ENCODE measurements around the gene SNAI3. TPM values are rescaled to one million over a fixed set of nuclear protein-coding genes. Genes with fewer than 3 reads are reported as not detected.

Gene SNAI3
- total and polyA plus RNA-seq, 2 of the 4 experiments (the other 2 are of a cell fraction): 0.21 TPM; not detected in 1

- Histone ChIP-seq H3K9me1 (ENCODE audit: insufficient read depth, low read length) (no peaks in the 10 kb centered on the region), H3K9me3 (ENCODE audit: control insufficient read depth, insufficient read depth, low read length) (no peaks in the 10 kb centered on the region), H3K4me3 (ENCODE audit: insufficient read depth, low read depth, low read length) (no peak overlapping the region), H3K4ac (ENCODE audit: low read depth, low read length) (no peak overlapping the region), H3K36me3 (ENCODE audit: control insufficient read depth, insufficient read depth, low read length) (peaks cover 3% of the 10 kb centered on the region), H2BK5ac (ENCODE audit: low read depth, low read length, poor library complexity, severe bottlenecking) (no peak overlapping the region), H3K9ac (ENCODE audit: low read depth, low read length) (no peak overlapping the region), H3K4me2 (ENCODE audit: low read depth, low read length) (no peak overlapping the region), H2AK5ac (ENCODE audit: low read depth, low read length) (no peak overlapping the region), H2AK9ac (replicated peaks; ENCODE audit: low read depth, low read length, poor library complexity) (no peak overlapping the region), H3K14ac (replicated peaks; ENCODE audit: low read depth, low read length) (no peak overlapping the region), H3K27ac (ENCODE audit: insufficient read depth, low read length) (no peak overlapping the region), H4K91ac (ENCODE audit: insufficient read depth, low read depth, low read length) (no peak overlapping the region), H3K4me1 (ENCODE audit: control insufficient read depth, insufficient read depth, low read length) (no peaks in the 10 kb centered on the region), H3K23ac (ENCODE audit: low read depth, low read length) (no peak overlapping the region), H4K20me1 (ENCODE audit: insufficient read depth, low read length) (peaks cover 6% of the 10 kb centered on the region), H3K56ac (ENCODE audit: extremely low read depth, insufficient read depth, low read length) (no peak overlapping the region), H3K27me3 (ENCODE audit: control insufficient read depth, insufficient read depth, low read length) (peaks cover under 1% of the 10 kb centered on the region), H3K18ac (ENCODE audit: low read depth, low read length) (no peak overlapping the region), H4K5ac (ENCODE audit: low read depth, low read length) (no peak overlapping the region), H4K8ac (ENCODE audit: low read depth in 2 of 2, low read length in 2 of 2) (no peak overlapping the region), H2BK20ac (ENCODE audit: low read depth, low read length) (no peak overlapping the region), H2BK120ac (ENCODE audit: low read depth, low read length) (no peak overlapping the region), H2AFZ (replicated peaks; ENCODE audit: low read length, poor library complexity) (no peak overlapping the region), H2BK15ac (ENCODE audit: low read depth, low read length) (no peak overlapping the region), H3K79me1 (ENCODE audit: low read depth in 1 of 2, low read length in 2 of 2) (peaks cover 0 to 15% of the 10 kb centered on the region in 2 experiments; a peak in 1 of 4 replicates)
- TF ChIP-seq SMC3 (IDR thresholded peaks at IDR 0.05; ENCODE audit: low read depth, low read length) (no peak), BHLHE40 (IDR thresholded peaks at IDR 0.05; ENCODE audit: low read depth, low read length) (no peak)
- POLR2A ChIA-PET (ENCODE audit: unreplicated experiment): no interaction called here
- no peak for ATAC-seq (ENCODE audit: low read depth)
- BruUV-seq (replicated peaks): no TSS peak
- in situ Hi-C loops (cut with MboI; ENCODE audit: low sequenced_read_pairs) (no loop called here), dilution Hi-C loops (cut with HindIII; ENCODE audit: low sequenced_read_pairs, unreplicated experiment) (no loop called here), intact Hi-C loops (cut with micrococcal nuclease) (no loop called here)
- DNase-seq: no peak
- CTCF ChIA-PET: no interaction called here
- whole genome bisulfite sequencing, 2 experiments (ENCODE audit: extremely low coverage in 2 of 2, insufficient read length in 1 of 2): 92% methylated on average over 11 of the region's 16 CpGs; no CpG with 5 or more reads in 1 of the 2 experiments
Measured at GRCh38 chr16:88645455-88645854, 40.9 kb downstream of the SNAI3 start.

All from IMR-90 (cell line).